Measurements from ENCODE around the gene EIF5.
A peak's percentile ranks its signal among the peaks of the same experiment; 100 is the strongest.

The EIF5 gene

GRCh38 chr14:103334644-103335622 lies 896 bp downstream of the EIF5 start (continued):
- TF ChIP-seq PRDM2 (tag by site-specific recombination; IDR thresholded peaks at IDR 0.05; ENCODE audit: borderline replicate concordance): no peak
- no peak for TF ChIP-seq KLF17 (tag by site-specific recombination; IDR thresholded peaks at IDR 0.05)
- TF ChIP-seq ZNF311 (tag by site-specific recombination; IDR thresholded peaks at IDR 0.05; ENCODE audit: borderline replicate concordance): no peak
- peak; percentile 86 for TF ChIP-seq ZBTB26 (tag by site-specific recombination; optimal IDR thresholded peaks at IDR 0.05)
- TF ChIP-seq ZNF174 (tag by site-specific recombination; IDR thresholded peaks at IDR 0.05): no peak
- no peak for TF ChIP-seq ZNF610 (tag by site-specific recombination; IDR thresholded peaks at IDR 0.05; ENCODE audit: borderline replicate concordance)
- no peak for TF ChIP-seq SP3 (tag by site-specific recombination; IDR thresholded peaks at IDR 0.05)
- TF ChIP-seq ZNF302 (tag by site-specific recombination; IDR thresholded peaks at IDR 0.05; ENCODE audit: low read depth): no peak
- TF ChIP-seq KLF16 (tag by site-specific recombination; IDR thresholded peaks at IDR 0.05): no peak
- TF ChIP-seq ZNF2 (tag by site-specific recombination; IDR thresholded peaks at IDR 0.05): 0 out of 2 replicates have a peak, but pooled peaks have one; percentile 18
- no peak for TF ChIP-seq ZNF692 (tag by site-specific recombination; IDR thresholded peaks at IDR 0.05)
- TF ChIP-seq ZNF132 (tag by site-specific recombination; IDR thresholded peaks at IDR 0.05; ENCODE audit: borderline replicate concordance): no peak
- no peak for TF ChIP-seq FEZF1 (tag by site-specific recombination; IDR thresholded peaks at IDR 0.05)
- TF ChIP-seq YY1 (tag by site-specific recombination; IDR thresholded peaks at IDR 0.05): no peak
- peak; percentile 34; the same call in 1 of the 2 replicates for TF ChIP-seq ZNF76 (tag by site-specific recombination; IDR thresholded peaks at IDR 0.05; ENCODE audit: borderline replicate concordance, low read depth)
- TF ChIP-seq ZNF664 (tag by site-specific recombination; IDR thresholded peaks at IDR 0.05): no peak
- no peak for TF ChIP-seq MEIS1 (CRISPR knock-in tag; IDR thresholded peaks at IDR 0.05; ENCODE audit: borderline replicate concordance)
- no peak for TF ChIP-seq SCRT2 (tag by site-specific recombination; IDR thresholded peaks at IDR 0.05)
- no peak for TF ChIP-seq ZNF10 (tag by site-specific recombination; IDR thresholded peaks at IDR 0.05)
- 0 out of 2 replicates have a peak, but pooled peaks have one; percentile 30 for TF ChIP-seq ZNF394 (tag by site-specific recombination; IDR thresholded peaks at IDR 0.05; ENCODE audit: borderline replicate concordance)
- no peak for TF ChIP-seq ZNF529 (tag by site-specific recombination; IDR thresholded peaks at IDR 0.05; ENCODE audit: insufficient replicate concordance)
- no peak for TF ChIP-seq PRDM4 (tag by site-specific recombination; IDR thresholded peaks at IDR 0.05)
- TF ChIP-seq ZNF26 (tag by site-specific recombination; IDR thresholded peaks at IDR 0.05): no peak
- TF ChIP-seq TRIM28 (IDR thresholded peaks at IDR 0.05; ENCODE audit: borderline replicate concordance, low read length): no peak
- TF ChIP-seq ZNF155 (tag by site-specific recombination; IDR thresholded peaks at IDR 0.05): no peak
